Gastrocnemius medialis (tissue), 4 donors: ENCODE measurements around the gene MEIS2.

Experiments used
- CTCF ChIP-seq, 5 experiments: fragments of 450-650 bp in 3 of 5; fragments of 200-600 bp in 2 of 5; sonication (generic) in 2 of 5; IDR thresholded peaks in 4 of 5; conservative IDR thresholded peaks in 1 of 5; 1 replicate in 4 of 5; 2 replicates in 1 of 5; pipeline ENCODE4 v1.5.1; 2016 to 2019; ENCODE audit warnings: antibody characterized with exemption in 5 of 5, mild to moderate bottlenecking in 3 of 5, moderate library complexity in 3 of 5
- POLR2A ChIP-seq, 2 donors: fragments of 450-650 bp; IDR thresholded peaks; one replicate each; pipeline ENCODE4 v1.6.1; 2017; ENCODE audit warnings: antibody characterized with exemption in 2 of 2, mild to moderate bottlenecking in 2 of 2, moderate library complexity in 2 of 2

DNA sequence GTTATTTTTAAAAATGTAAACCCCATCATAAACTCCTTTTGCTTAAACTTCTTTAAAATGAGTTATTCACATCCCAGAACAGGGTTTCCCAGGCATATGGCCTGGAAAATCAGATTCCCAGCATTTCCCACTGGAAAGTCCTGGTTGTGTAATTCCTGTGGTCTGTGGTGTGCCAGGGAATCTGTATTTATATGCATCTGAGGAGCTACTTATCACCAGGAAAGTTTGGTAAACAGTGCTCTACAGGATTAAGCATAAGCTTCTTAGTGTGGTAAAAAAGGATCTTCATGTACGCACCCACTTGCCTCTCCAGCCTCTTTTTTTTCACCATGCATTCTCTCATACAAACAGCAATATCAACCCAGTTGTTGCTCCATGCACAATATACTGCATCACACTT is 28.2 kb downstream of the MEIS2 start:
- TF ChIP-seq CTCF (IDR thresholded peaks at IDR 0.05 in 4 of 5, conservative IDR thresholded peaks at IDR 0.05 in 1 of 5) (no peak), POLR2A (IDR thresholded peaks at IDR 0.05) (no peak)
